ENCODE data around the gene AURKAIP1.
A peak's percentile ranks its signal among the peaks of the same experiment; 100 is the strongest.
"Not testable (repeated sequence)": the region's sequence is repeated elsewhere in the genome, so short reads cannot be mapped to it uniquely, and the experiment has no call there.

Gene AURKAIP1

GRCh38 chr1:1411626-1412025 is 36.6 kb upstream of the AURKAIP1 start:
- no peak for TF ChIP-seq CTCF (IDR thresholded peaks at IDR 0.05; ENCODE audit: control insufficient read depth, insufficient read depth, low read depth, low read length, missing control alignments)
- no peak for DNase-seq (ENCODE audit: low read depth)

GRCh38 chr1:1410238-1410637 is 35.2 kb upstream of the AURKAIP1 start:
- not testable (repeated sequence) for H3K4me3 ChIP-seq (ENCODE audit: control insufficient read depth, low read depth, low read length); DNase-seq (ENCODE audit: low read depth)

More at GRCh38 chr1:1411626-1412025, 36.6 kb upstream of the AURKAIP1 start:
- no peak overlapping the region for H3K4me3 ChIP-seq (ENCODE audit: control insufficient read depth, low read depth, low read length)

GRCh38 chr1:1407636-1408318 is 32.8 kb upstream of the AURKAIP1 start:
- no peak for DNase-seq (ENCODE audit: low read depth)
- peak overlapping the region; percentile 87 for H3K4me3 ChIP-seq (ENCODE audit: control insufficient read depth, low read depth, low read length)
- TF ChIP-seq CTCF (IDR thresholded peaks at IDR 0.05; ENCODE audit: control insufficient read depth, insufficient read depth, low read depth, low read length, missing control alignments), result peak; percentile 1

GRCh38 chr1:1406821-1407635 is 32.0 kb upstream of the AURKAIP1 start, which contains the start of gene MRPL20:
MRPL20 (minus strand) TSS chr1:1407293; CDS start chr1:1407217, 76 bp downstream.
- TF ChIP-seq CTCF (IDR thresholded peaks at IDR 0.05; ENCODE audit: control insufficient read depth, insufficient read depth, low read depth, low read length, missing control alignments), result no peak

GRCh38 chr1:1406101-1406820 is 31.3 kb upstream of the AURKAIP1 start:
- no peak for DNase-seq (ENCODE audit: low read depth)
- peak overlapping the region; percentile 87 for H3K4me3 ChIP-seq (ENCODE audit: control insufficient read depth, low read depth, low read length)
- no peak for TF ChIP-seq CTCF (IDR thresholded peaks at IDR 0.05; ENCODE audit: control insufficient read depth, insufficient read depth, low read depth, low read length, missing control alignments)

More at GRCh38 chr1:1406821-1407635, 32.0 kb upstream of the AURKAIP1 start, which contains the start of gene MRPL20:
- DNase-seq (ENCODE audit: low read depth), result peak; percentile 34
- peak within 1 kb of the TSS; percentile 87 for H3K4me3 ChIP-seq (ENCODE audit: control insufficient read depth, low read depth, low read length)

GRCh38 chr1:1403653-1404052 is 28.6 kb upstream of the AURKAIP1 start:
- no peak for TF ChIP-seq CTCF (IDR thresholded peaks at IDR 0.05; ENCODE audit: control insufficient read depth, insufficient read depth, low read depth, low read length, missing control alignments)
- H3K4me3 ChIP-seq (ENCODE audit: control insufficient read depth, low read depth, low read length), result no peak overlapping the region
- DNase-seq (ENCODE audit: low read depth), result no peak

GRCh38 chr1:1402901-1403392 is 27.9 kb upstream of the AURKAIP1 start:
- DNase-seq (ENCODE audit: low read depth); H3K4me3 ChIP-seq (ENCODE audit: control insufficient read depth, low read depth, low read length): not testable (repeated sequence)

Data from AG09309 (cell line).